Tibial artery (tissue), 4 donors: ENCODE results near the gene SET.

Experiments
- DNase-seq, 2 donors: peaks; one replicate each; pipeline ENCODE4 v3.0.0-alpha.2; 2019
- H3K27ac ChIP-seq, 2 donors: fragments of 200-600 bp; sonication (generic) in 1 of 2; 1 replicate in 1 of 2; 2 replicates in 1 of 2; pipeline ENCODE4 v1.5.1; 2018 to 2019; ENCODE audit warnings: mild to moderate bottlenecking in 1 of 2
- H3K27me3 ChIP-seq, 2 donors: fragments of 200-600 bp; sonication (generic) in 1 of 2; one replicate each; pipeline versions ENCODE4 v1.5.1 to v1.6.0; 2016 to 2019
- H3K36me3 ChIP-seq, 3 donors: fragments of 200-600 bp; sonication (generic) in 2 of 3; one replicate each; pipeline ENCODE4 v1.5.1; 2016 to 2019; ENCODE audit warnings: mild to moderate bottlenecking in 2 of 3
- H3K4me1 ChIP-seq, 4 donors: fragments of 200-600 bp; sonication (generic) in 2 of 4; 1 replicate in 3 of 4; 2 replicates in 1 of 4; pipeline ENCODE4 v1.5.1; 2016 to 2019
- H3K4me3 ChIP-seq, 2 donors: fragments of 200-600 bp; sonication (generic) in 1 of 2; 1 replicate in 1 of 2; 2 replicates in 1 of 2; pipeline ENCODE4 v1.5.1; 2018 to 2019; ENCODE audit warnings: mild to moderate bottlenecking in 2 of 2
- H3K9me3 ChIP-seq, 3 donors: fragments of 200-600 bp; sonication (generic) in 1 of 3; one replicate each; pipeline ENCODE4 v1.5.1; 2016 to 2019
- intact Hi-C: fragments of 100-400 bp; cut with DNase I; formaldehyde crosslinking; loops from one replicate; pipeline ENCODE4 v1.15.0; 2023; ENCODE audit warnings: low total_unique reads
- TF ChIP-seq, protein P1 (sequence below), 2 experiments: fragments of 200-600 bp in 1 of 2; fragments of 450-650 bp in 1 of 2; IDR thresholded peaks; one replicate each; pipeline ENCODE4 v1.5.1; 2017 to 2019; ENCODE audit warnings: antibody characterized with exemption in 2 of 2, mild to moderate bottlenecking in 1 of 2, moderate library complexity in 1 of 2

Gene SET

DNA sequence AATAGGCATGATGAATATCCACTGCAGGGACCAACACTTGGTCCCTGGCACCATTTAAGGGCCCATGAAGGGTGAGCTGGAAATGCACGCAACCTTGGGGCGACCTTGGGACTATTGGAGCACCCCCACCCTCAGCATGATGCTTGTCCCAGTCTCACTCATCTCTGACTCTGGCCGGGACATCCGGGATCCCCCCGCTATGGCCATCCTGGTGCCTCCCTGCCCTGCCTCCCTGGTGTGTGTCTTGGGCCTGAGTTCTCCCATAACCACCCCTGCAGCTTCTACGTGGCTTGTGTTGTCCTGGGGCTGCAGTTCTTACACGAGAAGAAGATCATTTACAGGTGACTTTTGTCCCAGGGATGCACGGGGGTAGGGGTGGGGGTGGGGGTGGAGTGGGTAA lies 29.0 kb downstream of the SET start:
- Histone ChIP-seq H3K9me3 (no peaks in the 10 kb centered on the region), H3K27me3 (no peaks in the 10 kb centered on the region), H3K36me3 (peaks cover 0 to 45% (median 8%) of the 10 kb centered on the region in 3 donors), H3K27ac (no peak overlapping the region), H3K4me1 (peaks cover 0 to 2% (median 0%) of the 10 kb centered on the region in 4 donors), H3K4me3 (no peak overlapping the region)
- intact Hi-C loops: no loop called here
- DNase-seq: no peak
- TF ChIP-seq, protein P1, sequence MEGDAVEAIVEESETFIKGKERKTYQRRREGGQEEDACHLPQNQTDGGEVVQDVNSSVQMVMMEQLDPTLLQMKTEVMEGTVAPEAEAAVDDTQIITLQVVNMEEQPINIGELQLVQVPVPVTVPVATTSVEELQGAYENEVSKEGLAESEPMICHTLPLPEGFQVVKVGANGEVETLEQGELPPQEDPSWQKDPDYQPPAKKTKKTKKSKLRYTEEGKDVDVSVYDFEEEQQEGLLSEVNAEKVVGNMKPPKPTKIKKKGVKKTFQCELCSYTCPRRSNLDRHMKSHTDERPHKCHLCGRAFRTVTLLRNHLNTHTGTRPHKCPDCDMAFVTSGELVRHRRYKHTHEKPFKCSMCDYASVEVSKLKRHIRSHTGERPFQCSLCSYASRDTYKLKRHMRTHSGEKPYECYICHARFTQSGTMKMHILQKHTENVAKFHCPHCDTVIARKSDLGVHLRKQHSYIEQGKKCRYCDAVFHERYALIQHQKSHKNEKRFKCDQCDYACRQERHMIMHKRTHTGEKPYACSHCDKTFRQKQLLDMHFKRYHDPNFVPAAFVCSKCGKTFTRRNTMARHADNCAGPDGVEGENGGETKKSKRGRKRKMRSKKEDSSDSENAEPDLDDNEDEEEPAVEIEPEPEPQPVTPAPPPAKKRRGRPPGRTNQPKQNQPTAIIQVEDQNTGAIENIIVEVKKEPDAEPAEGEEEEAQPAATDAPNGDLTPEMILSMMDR (IDR thresholded peaks at IDR 0.05): no peak

DNA sequence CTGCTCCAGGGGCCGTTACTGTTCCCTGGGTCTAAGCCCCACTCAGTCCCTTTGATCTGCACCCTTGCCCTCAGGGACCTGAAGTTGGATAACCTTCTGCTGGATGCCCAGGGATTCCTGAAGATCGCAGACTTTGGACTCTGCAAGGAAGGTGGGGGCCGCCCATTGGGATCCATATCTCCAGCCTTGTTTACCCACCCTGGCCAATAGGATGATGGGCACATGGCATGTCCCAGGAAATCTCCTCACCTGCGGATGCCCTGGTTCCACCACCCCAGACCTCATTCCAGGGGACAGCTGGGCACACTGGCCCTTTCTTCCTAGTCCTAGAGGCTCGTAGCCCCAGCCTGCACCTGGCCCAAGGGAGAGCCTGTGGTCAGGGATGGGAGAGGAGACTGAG lies 29.5 kb downstream of the SET start:
- Histone ChIP-seq H3K27ac (no peak overlapping the region), H3K27me3 (no peaks in the 10 kb centered on the region), H3K9me3 (no peaks in the 10 kb centered on the region), H3K36me3 (peaks cover 0 to 40% (median 8%) of the 10 kb centered on the region in 3 donors), H3K4me3 (no peak overlapping the region), H3K4me1 (peaks cover 0 to 6% (median 2%) of the 10 kb centered on the region in 4 donors)
- intact Hi-C loops: no loop called here
- DNase-seq: no peak
- TF ChIP-seq, protein P1 (IDR thresholded peaks at IDR 0.05): no peak

DNA sequence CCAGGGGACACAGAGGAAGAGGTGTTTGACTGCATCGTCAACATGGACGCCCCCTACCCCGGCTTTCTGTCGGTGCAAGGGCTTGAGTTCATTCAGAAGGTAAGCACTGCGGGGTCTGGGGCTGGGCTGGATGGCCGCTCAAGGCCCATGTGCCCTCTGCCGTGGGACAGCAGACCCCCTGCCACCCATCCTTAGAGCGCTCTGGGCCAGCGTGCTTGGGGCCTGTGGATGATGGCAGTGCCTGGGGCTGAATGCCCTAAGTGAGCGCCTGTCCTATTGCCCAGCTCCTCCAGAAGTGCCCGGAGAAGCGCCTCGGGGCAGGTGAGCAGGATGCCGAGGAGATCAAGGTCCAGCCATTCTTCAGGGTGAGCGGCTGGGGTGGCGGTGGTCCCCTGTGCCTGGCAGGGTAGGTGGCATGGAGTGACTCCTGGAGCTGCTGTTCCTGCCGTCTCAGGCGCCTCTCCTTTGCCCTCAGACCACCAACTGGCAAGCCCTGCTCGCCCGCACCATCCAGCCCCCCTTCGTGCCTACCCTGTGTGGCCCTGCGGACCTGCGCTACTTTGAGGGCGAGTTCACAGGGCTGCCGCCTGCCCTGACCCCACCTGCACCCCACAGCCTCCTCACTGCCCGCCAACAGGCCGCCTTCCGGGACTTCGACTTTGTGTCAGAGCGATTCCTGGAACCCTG lies 31.0 kb downstream of the SET start:
- H3K36me3 ChIP-seq: peaks cover 0 to 28% (median 8%) of the 10 kb centered on the region in 3 donors
- H3K27me3 ChIP-seq: no peaks in the 10 kb centered on the region
- H3K9me3 ChIP-seq: no peaks in the 10 kb centered on the region
- no peak overlapping the region for H3K27ac ChIP-seq
- intact Hi-C loops: no loop called here
- DNase-seq: no peak
- peaks cover 0 to 19% (median 10%) of the 10 kb centered on the region in 4 donors for H3K4me1 ChIP-seq
- no peak overlapping the region for H3K4me3 ChIP-seq
- TF ChIP-seq, protein P1 (IDR thresholded peaks at IDR 0.05): no peak

DNA sequence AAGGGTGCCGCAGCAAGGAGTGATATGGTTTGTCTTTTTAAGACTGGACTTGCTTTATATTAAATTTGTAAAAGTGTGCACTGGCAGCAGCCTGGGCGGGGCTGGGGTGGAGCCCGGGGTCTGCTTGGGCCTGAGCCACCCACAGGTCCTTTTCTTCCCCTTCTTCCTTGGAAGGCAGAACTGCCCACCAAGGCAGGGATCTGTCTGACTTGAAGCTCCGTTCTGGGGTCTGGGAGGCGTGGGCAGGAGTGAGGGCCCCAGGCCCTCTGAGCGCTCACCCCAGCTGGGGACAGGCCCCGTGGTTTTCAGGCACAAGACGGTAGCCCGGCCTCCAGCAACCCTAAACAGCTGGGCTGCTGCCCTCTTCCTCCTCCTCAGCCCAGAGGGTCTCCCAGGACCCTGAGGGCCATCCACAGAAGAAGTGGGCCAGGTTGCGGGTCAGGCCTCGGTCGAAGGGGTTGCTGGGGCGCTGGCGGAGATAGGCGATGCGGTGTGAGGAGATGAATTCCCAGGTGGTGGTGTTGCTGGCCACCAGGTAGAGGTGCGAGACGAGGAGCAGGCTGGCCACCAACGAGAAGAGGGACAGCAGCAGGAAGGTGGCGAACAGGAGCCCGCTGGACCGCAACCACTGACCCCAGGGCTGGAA lies 31.9 kb downstream of the SET start:
- Histone ChIP-seq H3K36me3 (peaks cover 0 to 28% (median 8%) of the 10 kb centered on the region in 3 donors), H3K4me3 (no peak overlapping the region), H3K4me1 (peaks cover 0 to 19% (median 10%) of the 10 kb centered on the region in 4 donors), H3K27me3 (no peaks in the 10 kb centered on the region), H3K27ac (no peak overlapping the region), H3K9me3 (no peaks in the 10 kb centered on the region)
- DNase-seq: no peak
- intact Hi-C loops: no loop called here
- TF ChIP-seq, protein P1 (IDR thresholded peaks at IDR 0.05): no peak

DNA sequence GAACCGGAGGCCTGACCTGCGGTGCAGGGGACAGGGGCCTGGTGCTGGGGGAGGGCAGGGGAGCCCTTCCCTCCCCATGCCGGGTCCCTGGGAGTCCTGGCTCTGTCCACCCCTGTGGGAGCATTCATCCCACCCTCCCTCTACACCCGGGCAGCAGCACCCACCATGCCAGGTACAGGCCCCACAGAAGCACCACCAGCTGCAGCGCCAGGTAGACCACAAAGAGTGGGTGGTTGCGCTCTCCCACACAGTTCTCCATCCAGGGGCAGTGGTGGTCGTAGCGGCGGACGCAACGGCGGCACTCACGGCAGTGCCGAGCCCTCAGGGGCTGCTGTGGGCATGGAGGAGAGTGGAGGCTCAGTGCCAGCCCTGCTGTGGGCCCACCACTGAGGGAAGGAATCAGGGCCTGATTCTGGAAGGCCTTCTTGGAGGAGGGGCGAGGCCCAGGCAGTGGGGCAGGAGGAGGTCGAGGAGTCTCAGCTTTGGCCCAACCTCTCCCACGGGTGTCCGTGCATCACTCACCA lies 32.5 kb downstream of the SET start:
- Histone ChIP-seq H3K36me3 (peaks cover 0 to 28% (median 8%) of the 10 kb centered on the region in 3 donors), H3K27ac (no peak overlapping the region), H3K4me3 (no peak overlapping the region), H3K9me3 (no peaks in the 10 kb centered on the region), H3K4me1 (peaks cover 0 to 19% (median 10%) of the 10 kb centered on the region in 4 donors), H3K27me3 (no peaks in the 10 kb centered on the region)
- intact Hi-C loops: no loop called here
- no peak for DNase-seq
- TF ChIP-seq, protein P1 (IDR thresholded peaks at IDR 0.05): no peak
